K562 (cell line): Measurements from ENCODE around the gene LY6G5B. TPM values are rescaled to one million over a fixed set of nuclear protein-coding genes. Genes with fewer than 3 reads are reported as not detected.

ENCODE experiments used
- CAMTA2 ChIP-seq: fragments of 250-450 bp; sonication (Bioruptor Pico); conservative IDR thresholded peaks from 2 replicates; pipeline ENCODE4 v1.5.1; 2022
- MAZ ChIP-seq, 2 experiments: fragments of 450-650 bp in 1 of 2; sonication (generic) in 1 of 2; formaldehyde crosslinking; IDR thresholded peaks in 1 of 2; conservative IDR thresholded peaks in 1 of 2; 2 replicates each; pipeline versions ENCODE4 v1.4.0 to v1.5.0; 2020; ENCODE audit warnings: mild to moderate bottlenecking in 1 of 2, missing genetic modification reagents in 1 of 2
- SAP30 ChIP-seq: fragments of 200-600 bp; sonication (generic); IDR thresholded peaks from 2 replicates; pipeline ENCODE4 v1.6.1; 2012; ENCODE audit warnings: borderline replicate concordance, low read depth, mild to moderate bottlenecking, moderate library complexity, low read length, control low read depth, inconsistent platforms; ENCODE audit not compliant: insufficient read depth, poor library complexity, severe bottlenecking
- TEAD4 ChIP-seq, 2 experiments: sonication (generic) in 1 of 2; formaldehyde crosslinking in 1 of 2; IDR thresholded peaks; 2 replicates each; pipeline versions ENCODE4 v1.6.1 to v1.8.0; 2012 to 2022; ENCODE audit warnings: borderline replicate concordance in 1 of 2, inconsistent platforms in 1 of 2, low read length in 1 of 2, mild to moderate bottlenecking in 1 of 2, missing genetic modification reagents in 1 of 2
- ZNF764 ChIP-seq: fragments of 250-450 bp; sonication (Bioruptor Pico); IDR thresholded peaks from 2 replicates; pipeline ENCODE4 v1.4.0; 2020; ENCODE audit warnings: low read depth, mild to moderate bottlenecking, moderate library complexity
- polyA plus RNA-seq, 8 experiments: library from polyadenylated mRNA; depleted of rRNA in 4 of 8; stranded (reverse) in 5 of 8; unstranded in 3 of 8; fragments of >200 nt; fragmentation: Nextera tagmentation in 2 of 8; fragmentation: Illumina TruSeq in 1 of 8; extraction: Ambion mirVana in 2 of 8; extraction: Trizol in 1 of 8; gene quantifications; 2 replicates each; pipeline versions ENCODE4 v1.2.1 to v1.2.3, GENCODE V29; 2011 to 2014; ENCODE audit warnings: inconsistent platforms in 1 of 8, missing spikeins in 1 of 8
- total RNA-seq, 7 experiments: library from RNA; depleted of rRNA in 6 of 7; stranded (reverse); fragments of >200 nt in 6 of 7; fragmentation: Illumina TruSeq in 2 of 7; extraction: Trizol in 2 of 7; gene quantifications; 2 replicates each; pipeline versions ENCODE4 v1.2.1 to v1.2.3, GENCODE V29; 2011 to 2021; ENCODE audit warnings: low replicate concordance in 1 of 7
- TF ChIP-seq, protein P1 (sequence below): fragments of 450-650 bp; formaldehyde crosslinking; IDR thresholded peaks from 2 replicates; pipeline ENCODE4 v1.4.0; 2022; ENCODE audit warnings: missing genetic modification characterization
- TF ChIP-seq, protein P2 (sequence below): sonication (generic); formaldehyde crosslinking; IDR thresholded peaks from 2 replicates; pipeline ENCODE4 v1.8.0; 2022; ENCODE audit warnings: mild to moderate bottlenecking, missing genetic modification reagents
- TF ChIP-seq, protein P3 (sequence below): fragments of 450-650 bp; IDR thresholded peaks from 2 replicates; pipeline ENCODE4 v1.6.1; 2016; ENCODE audit warnings: mild to moderate bottlenecking, moderate library complexity

The LY6G5B gene
- total and polyA plus RNA-seq, 9 of the 15 experiments (the other 6 are each of a cell fraction or from before 2014, with no cell fraction given): 6.0 to 27.0 (median 7.5) TPM

DNA sequence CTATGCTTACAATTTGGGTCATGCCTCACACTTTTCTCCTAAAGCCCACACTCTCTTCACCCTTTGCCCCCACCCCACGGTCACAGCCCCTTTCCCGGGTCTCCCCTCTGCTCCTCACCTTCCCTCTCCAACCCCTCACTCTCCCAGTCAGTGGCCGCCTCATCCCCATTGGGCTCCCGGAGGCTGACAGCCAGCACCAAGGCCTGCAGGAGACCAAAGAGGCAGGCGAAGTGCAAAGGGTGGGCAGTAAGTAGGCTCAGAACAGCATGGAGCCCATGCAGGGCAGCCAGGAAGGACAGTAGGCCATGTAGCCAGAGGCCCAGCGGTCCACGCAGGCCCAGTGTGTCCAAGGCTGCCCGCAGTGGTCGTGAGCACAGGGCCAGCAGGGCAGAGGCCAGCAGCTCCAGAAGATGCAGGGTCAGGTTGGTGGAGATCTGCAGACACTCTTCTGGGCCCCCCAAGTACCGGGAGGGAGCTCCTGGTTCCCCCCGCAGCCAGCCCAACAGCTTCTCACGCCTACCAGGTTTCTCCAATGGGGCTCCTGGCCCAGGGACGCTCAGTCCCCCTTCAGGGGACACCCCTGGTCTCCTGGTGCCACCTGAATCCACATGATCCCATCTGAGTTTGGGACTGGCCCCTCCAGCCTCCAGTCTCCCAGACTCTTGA is 10.7 kb upstream of the LY6G5B start (continued):
- TF ChIP-seq ZNF764 (CRISPR knock-in tag) (peak; percentile 62; the same call in 1 of the 2 replicates), CAMTA2 (no peak), TEAD4 (IDR thresholded peaks at IDR 0.05; ENCODE audit: low read length) (no peak), TEAD4 (CRISPR knock-in tag; IDR thresholded peaks at IDR 0.05; ENCODE audit: borderline replicate concordance) (peak; percentile 80; the same call in 1 of the 2 replicates), SAP30 (peak; percentile 29), MAZ (CRISPR knock-in tag; conservative IDR thresholded peaks at IDR 0.05 in 1 of 2, IDR thresholded peaks at IDR 0.05 in 1 of 2) (peak in 1 of 2 experiments; percentile 26; a peak in 1 of 4 replicates)
- TF ChIP-seq, protein P1, sequence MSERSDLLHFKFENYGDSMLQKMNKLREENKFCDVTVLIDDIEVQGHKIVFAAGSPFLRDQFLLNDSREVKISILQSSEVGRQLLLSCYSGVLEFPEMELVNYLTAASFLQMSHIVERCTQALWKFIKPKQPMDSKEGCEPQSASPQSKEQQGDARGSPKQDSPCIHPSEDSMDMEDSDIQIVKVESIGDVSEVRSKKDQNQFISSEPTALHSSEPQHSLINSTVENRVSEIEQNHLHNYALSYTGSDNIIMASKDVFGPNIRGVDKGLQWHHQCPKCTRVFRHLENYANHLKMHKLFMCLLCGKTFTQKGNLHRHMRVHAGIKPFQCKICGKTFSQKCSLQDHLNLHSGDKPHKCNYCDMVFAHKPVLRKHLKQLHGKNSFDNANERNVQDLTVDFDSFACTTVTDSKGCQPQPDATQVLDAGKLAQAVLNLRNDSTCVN (CRISPR knock-in tag): 0 out of 2 replicates have a peak, but pooled peaks have one; percentile 8
- TF ChIP-seq, protein P2, sequence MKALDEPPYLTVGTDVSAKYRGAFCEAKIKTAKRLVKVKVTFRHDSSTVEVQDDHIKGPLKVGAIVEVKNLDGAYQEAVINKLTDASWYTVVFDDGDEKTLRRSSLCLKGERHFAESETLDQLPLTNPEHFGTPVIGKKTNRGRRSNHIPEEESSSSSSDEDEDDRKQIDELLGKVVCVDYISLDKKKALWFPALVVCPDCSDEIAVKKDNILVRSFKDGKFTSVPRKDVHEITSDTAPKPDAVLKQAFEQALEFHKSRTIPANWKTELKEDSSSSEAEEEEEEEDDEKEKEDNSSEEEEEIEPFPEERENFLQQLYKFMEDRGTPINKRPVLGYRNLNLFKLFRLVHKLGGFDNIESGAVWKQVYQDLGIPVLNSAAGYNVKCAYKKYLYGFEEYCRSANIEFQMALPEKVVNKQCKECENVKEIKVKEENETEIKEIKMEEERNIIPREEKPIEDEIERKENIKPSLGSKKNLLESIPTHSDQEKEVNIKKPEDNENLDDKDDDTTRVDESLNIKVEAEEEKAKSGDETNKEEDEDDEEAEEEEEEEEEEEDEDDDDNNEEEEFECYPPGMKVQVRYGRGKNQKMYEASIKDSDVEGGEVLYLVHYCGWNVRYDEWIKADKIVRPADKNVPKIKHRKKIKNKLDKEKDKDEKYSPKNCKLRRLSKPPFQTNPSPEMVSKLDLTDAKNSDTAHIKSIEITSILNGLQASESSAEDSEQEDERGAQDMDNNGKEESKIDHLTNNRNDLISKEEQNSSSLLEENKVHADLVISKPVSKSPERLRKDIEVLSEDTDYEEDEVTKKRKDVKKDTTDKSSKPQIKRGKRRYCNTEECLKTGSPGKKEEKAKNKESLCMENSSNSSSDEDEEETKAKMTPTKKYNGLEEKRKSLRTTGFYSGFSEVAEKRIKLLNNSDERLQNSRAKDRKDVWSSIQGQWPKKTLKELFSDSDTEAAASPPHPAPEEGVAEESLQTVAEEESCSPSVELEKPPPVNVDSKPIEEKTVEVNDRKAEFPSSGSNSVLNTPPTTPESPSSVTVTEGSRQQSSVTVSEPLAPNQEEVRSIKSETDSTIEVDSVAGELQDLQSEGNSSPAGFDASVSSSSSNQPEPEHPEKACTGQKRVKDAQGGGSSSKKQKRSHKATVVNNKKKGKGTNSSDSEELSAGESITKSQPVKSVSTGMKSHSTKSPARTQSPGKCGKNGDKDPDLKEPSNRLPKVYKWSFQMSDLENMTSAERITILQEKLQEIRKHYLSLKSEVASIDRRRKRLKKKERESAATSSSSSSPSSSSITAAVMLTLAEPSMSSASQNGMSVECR (CRISPR knock-in tag): peak; percentile 21; the same call in 1 of the 2 replicates
- TF ChIP-seq, protein P3, sequence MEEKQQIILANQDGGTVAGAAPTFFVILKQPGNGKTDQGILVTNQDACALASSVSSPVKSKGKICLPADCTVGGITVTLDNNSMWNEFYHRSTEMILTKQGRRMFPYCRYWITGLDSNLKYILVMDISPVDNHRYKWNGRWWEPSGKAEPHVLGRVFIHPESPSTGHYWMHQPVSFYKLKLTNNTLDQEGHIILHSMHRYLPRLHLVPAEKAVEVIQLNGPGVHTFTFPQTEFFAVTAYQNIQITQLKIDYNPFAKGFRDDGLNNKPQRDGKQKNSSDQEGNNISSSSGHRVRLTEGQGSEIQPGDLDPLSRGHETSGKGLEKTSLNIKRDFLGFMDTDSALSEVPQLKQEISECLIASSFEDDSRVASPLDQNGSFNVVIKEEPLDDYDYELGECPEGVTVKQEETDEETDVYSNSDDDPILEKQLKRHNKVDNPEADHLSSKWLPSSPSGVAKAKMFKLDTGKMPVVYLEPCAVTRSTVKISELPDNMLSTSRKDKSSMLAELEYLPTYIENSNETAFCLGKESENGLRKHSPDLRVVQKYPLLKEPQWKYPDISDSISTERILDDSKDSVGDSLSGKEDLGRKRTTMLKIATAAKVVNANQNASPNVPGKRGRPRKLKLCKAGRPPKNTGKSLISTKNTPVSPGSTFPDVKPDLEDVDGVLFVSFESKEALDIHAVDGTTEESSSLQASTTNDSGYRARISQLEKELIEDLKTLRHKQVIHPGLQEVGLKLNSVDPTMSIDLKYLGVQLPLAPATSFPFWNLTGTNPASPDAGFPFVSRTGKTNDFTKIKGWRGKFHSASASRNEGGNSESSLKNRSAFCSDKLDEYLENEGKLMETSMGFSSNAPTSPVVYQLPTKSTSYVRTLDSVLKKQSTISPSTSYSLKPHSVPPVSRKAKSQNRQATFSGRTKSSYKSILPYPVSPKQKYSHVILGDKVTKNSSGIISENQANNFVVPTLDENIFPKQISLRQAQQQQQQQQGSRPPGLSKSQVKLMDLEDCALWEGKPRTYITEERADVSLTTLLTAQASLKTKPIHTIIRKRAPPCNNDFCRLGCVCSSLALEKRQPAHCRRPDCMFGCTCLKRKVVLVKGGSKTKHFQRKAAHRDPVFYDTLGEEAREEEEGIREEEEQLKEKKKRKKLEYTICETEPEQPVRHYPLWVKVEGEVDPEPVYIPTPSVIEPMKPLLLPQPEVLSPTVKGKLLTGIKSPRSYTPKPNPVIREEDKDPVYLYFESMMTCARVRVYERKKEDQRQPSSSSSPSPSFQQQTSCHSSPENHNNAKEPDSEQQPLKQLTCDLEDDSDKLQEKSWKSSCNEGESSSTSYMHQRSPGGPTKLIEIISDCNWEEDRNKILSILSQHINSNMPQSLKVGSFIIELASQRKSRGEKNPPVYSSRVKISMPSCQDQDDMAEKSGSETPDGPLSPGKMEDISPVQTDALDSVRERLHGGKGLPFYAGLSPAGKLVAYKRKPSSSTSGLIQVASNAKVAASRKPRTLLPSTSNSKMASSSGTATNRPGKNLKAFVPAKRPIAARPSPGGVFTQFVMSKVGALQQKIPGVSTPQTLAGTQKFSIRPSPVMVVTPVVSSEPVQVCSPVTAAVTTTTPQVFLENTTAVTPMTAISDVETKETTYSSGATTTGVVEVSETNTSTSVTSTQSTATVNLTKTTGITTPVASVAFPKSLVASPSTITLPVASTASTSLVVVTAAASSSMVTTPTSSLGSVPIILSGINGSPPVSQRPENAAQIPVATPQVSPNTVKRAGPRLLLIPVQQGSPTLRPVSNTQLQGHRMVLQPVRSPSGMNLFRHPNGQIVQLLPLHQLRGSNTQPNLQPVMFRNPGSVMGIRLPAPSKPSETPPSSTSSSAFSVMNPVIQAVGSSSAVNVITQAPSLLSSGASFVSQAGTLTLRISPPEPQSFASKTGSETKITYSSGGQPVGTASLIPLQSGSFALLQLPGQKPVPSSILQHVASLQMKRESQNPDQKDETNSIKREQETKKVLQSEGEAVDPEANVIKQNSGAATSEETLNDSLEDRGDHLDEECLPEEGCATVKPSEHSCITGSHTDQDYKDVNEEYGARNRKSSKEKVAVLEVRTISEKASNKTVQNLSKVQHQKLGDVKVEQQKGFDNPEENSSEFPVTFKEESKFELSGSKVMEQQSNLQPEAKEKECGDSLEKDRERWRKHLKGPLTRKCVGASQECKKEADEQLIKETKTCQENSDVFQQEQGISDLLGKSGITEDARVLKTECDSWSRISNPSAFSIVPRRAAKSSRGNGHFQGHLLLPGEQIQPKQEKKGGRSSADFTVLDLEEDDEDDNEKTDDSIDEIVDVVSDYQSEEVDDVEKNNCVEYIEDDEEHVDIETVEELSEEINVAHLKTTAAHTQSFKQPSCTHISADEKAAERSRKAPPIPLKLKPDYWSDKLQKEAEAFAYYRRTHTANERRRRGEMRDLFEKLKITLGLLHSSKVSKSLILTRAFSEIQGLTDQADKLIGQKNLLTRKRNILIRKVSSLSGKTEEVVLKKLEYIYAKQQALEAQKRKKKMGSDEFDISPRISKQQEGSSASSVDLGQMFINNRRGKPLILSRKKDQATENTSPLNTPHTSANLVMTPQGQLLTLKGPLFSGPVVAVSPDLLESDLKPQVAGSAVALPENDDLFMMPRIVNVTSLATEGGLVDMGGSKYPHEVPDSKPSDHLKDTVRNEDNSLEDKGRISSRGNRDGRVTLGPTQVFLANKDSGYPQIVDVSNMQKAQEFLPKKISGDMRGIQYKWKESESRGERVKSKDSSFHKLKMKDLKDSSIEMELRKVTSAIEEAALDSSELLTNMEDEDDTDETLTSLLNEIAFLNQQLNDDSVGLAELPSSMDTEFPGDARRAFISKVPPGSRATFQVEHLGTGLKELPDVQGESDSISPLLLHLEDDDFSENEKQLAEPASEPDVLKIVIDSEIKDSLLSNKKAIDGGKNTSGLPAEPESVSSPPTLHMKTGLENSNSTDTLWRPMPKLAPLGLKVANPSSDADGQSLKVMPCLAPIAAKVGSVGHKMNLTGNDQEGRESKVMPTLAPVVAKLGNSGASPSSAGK: no peak
